ENCODE data around the gene KCNMA1.
"Not testable (repeated sequence)": the region's sequence is repeated elsewhere in the genome, so short reads cannot be mapped to it uniquely, and the experiment has no call there.

Gene KCNMA1

GRCh38 chr10:77533887-77534278, 103.7 kb downstream of the KCNMA1 start:
- DNase-seq (ENCODE audit: low read depth in 2 of 2) = no peak

GRCh38 chr10:77533146-77533886, 104.3 kb downstream of the KCNMA1 start:
- no peak for DNase-seq (ENCODE audit: low read depth in 2 of 2)

DNA sequence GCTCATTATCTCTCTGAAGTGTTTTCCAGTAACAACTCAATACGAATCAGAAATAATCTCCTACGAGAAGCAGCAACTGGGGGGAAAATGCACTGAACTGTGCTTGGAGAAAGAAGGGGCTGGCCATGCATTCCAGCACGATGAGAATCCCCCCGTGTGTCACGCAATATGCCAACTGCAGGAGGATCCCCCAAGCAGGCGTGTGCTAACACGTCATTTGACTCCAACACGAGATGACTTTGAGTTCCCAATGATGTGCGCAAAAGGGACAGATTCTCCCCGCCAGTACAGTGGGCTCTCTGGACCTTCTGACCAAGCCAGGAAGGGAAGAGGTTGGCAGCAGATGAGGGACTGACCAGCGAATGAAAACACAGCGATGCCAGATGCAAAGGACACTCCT, 105.5 kb downstream of the KCNMA1 start:
- DNase-seq (ENCODE audit: low read depth in 2 of 2) = no peak

GRCh38 chr10:77531441-77532001, 106.1 kb downstream of the KCNMA1 start:
- no peak for DNase-seq (ENCODE audit: low read depth in 2 of 2)

- no peak for DNase-seq (ENCODE audit: low read depth in 2 of 2)
Measured at GRCh38 chr10:77530011-77530410, 107.6 kb downstream of the KCNMA1 start.

DNA sequence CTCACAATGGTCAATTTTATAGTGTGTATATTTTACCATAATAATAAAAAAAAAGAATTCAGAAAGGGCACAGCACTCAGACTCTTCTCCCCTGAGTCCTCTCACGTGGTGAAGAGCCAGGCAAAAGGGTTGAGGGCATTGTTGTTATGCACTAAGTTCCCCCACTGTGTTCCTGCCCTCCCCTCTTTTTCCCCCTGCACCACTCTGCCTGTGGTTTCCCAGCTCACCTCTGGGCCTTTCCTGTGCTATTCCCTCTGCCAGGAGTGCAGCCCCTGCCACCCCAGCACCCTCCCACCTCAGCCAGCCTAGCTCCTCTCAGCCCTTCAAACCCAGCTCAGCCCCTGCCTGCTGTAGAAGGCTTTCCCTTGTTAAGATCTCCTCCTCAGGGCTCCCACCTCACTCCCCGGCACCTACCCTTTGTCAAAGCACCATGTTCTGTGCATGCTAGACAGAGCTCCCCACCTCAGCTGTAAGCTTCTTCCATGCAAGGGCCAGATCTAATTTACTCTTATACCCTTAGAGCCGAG, 108.5 kb downstream of the KCNMA1 start:
- DNase-seq (ENCODE audit: low read depth in 2 of 2) = no peak

- DNase-seq (ENCODE audit: low read depth in 2 of 2) = no peak
Measured at GRCh38 chr10:77527839-77528238, 109.8 kb downstream of the KCNMA1 start.

- DNase-seq (ENCODE audit: low read depth in 2 of 2) = no peak
Measured at GRCh38 chr10:77526868-77527617, 110.6 kb downstream of the KCNMA1 start.

GRCh38 chr10:77524281-77524711, 113.3 kb downstream of the KCNMA1 start:
- DNase-seq (ENCODE audit: low read depth in 2 of 2) = no peak

GRCh38 chr10:77522268-77522809, 115.3 kb downstream of the KCNMA1 start:
- DNase-seq (ENCODE audit: low read depth in 2 of 2) = no peak

DNA sequence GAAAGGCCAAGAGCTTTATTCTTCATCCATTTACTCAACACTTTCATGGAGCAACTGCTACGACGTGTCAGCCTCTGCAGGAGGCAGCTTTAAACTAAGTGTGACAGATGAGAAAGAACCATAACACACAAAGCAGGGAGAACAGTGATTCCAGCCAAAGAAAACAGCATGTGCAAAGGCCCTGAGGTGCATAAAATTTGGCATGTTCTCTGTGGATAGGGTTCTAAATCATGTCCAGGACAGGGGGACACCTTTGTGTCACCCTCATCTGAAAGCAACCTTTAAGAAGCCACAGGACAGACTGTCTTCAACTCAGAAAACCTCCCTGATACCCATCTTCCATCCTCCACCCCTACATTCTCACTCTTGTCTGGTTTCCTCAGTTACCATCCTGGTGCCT, 116.6 kb downstream of the KCNMA1 start:
- no peak for DNase-seq (ENCODE audit: low read depth in 2 of 2)

GRCh38 chr10:77520290-77520689, 117.3 kb downstream of the KCNMA1 start:
- no peak for DNase-seq (ENCODE audit: low read depth in 2 of 2)

- DNase-seq (ENCODE audit: low read depth in 2 of 2) = not testable (repeated sequence)
Measured at GRCh38 chr10:77519791-77520190, 117.8 kb downstream of the KCNMA1 start.

- DNase-seq (ENCODE audit: low read depth in 2 of 2) = no peak
Measured at GRCh38 chr10:77518910-77519274, 118.7 kb downstream of the KCNMA1 start.

DNA sequence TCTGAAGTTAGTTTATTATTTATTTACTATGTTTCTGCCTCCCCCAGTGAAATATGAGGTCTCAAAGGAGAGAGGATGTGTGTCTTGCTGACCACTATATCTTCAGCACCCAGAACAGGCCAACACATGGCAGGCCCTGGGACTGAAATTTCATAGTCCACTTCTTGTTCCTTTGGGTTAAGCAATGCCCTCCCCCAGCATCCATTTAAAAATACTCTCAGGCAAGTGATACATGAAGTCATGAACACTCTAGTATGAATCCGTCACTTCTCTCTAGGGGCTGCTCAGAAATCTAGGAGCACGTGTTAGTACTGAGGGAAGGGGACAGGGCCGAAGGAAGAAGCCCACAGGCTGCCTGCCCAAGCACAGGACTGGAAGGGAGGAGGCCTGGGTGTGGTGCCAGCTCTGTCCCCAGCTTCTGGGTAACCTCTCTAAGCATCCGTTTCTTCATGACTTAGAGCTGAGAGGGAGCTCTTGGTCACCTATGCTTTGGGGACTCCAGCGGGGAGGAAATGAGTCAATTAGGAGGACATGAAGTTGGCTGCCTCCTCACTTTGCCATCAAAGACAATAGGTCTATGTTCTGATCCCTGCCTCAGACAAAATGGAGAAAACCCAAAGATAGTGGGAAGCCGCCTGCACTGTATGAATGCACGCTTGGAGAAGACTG, 119.2 kb downstream of the KCNMA1 start:
- DNase-seq (ENCODE audit: low read depth in 2 of 2) = no peak

DNA sequence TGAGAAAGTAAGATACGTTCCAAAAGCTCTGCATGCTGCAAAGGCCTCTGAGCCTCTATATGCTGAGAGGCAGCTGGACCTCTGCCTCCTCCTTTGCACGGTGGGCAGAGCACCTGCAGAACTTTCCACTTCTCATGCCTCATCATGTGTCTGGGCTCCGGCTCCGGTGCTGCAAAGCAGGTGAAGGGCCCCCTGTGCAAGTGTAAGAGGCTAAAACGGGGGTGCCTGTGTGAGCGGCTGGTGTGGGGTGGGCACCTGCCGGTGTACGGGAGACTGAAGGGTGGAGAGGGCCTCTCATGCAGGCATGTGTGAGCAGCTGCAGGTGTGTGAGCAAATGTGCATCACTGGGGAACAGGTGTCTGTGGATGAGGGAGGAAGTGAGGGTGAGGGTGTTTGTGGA, 121.0 kb downstream of the KCNMA1 start:
- no peak for DNase-seq (ENCODE audit: low read depth in 2 of 2)

DNA sequence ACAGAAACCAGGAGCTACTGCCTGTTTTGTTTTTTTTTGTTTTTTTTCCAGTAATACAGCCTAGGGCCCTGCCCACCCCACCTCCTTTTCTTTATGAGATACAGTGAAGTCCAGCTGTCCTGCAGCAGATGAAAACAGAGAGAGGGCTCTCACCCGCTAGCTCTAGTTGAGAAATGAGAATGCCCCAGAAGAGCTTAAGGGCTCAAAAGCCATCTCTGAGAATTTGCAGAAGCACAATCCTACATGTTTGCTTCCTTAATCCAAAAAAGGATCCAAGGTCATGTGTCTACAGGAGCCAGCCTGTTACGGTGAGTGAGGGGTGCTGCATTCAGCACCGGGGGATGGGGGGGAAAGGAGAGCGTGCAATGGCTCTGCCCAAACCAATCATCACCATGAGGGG, 122.7 kb downstream of the KCNMA1 start:
- DNase-seq (ENCODE audit: low read depth in 2 of 2) = no peak

DNA sequence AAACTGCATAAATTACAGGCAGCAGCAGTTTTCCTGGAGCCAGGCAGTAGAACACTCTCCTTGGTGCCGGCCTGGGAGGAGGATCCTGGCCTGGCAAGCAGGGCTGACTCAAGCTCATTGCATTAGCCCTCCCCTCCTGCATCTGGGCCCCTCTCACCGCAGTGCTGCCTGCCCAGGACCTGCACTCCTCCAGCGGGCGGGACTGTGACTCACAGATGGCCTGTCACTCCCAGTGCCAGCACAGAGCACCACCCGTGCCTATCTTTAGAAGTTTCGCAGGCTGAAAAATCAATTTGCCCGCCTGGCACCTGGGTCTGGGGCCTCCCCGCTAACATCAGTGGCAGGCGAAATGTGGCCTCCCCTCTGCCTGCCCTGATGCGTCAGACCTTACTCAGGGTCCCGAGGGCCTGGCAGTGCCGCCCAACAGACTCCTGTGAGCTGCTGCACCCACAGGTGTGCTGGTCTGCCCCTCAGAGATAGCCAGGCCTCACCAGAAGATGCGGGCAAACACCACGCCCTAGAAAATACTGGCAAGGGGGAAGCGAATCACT, 123.8 kb downstream of the KCNMA1 start:
- DNase-seq (ENCODE audit: low read depth in 2 of 2) = no peak

DNA sequence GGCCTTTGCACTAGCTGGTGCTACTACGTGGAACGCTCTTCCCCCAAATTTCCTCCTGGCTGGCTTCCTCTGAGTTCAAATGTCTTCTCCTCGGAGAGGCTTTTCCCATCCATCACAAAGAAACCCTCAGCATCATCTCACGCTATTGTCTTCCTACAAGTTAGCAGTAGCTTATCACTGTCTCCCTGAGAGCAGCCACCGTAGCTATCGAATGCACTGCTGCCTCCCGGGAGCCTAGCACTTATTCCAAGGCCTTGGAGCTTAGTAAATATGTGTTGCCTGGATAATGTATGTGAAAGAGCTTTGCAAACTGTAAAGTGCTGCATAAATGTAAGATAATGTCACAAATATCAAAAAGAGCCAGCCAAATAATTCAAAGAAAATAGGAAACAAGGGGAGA, 124.4 kb downstream of the KCNMA1 start:
- DNase-seq (ENCODE audit: low read depth in 2 of 2) = no peak

DNA sequence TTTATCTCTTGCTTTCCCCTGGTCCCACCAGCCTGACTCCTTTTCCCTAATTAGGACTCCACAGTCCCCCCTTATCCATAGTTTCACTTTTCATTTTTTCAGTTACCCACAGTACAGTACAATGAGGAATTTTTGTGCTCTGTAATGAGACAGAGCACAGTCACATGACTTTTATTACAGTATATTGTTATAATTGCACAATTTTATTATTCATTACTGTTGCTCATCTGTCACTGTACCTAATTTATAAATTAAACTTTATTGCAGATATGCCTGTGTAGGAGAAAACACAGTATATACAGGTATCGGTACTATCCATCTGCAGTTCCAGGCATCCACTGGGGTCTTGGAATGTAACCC, 125.4 kb downstream of the KCNMA1 start:
- no peak for DNase-seq (ENCODE audit: low read depth in 2 of 2)

DNA sequence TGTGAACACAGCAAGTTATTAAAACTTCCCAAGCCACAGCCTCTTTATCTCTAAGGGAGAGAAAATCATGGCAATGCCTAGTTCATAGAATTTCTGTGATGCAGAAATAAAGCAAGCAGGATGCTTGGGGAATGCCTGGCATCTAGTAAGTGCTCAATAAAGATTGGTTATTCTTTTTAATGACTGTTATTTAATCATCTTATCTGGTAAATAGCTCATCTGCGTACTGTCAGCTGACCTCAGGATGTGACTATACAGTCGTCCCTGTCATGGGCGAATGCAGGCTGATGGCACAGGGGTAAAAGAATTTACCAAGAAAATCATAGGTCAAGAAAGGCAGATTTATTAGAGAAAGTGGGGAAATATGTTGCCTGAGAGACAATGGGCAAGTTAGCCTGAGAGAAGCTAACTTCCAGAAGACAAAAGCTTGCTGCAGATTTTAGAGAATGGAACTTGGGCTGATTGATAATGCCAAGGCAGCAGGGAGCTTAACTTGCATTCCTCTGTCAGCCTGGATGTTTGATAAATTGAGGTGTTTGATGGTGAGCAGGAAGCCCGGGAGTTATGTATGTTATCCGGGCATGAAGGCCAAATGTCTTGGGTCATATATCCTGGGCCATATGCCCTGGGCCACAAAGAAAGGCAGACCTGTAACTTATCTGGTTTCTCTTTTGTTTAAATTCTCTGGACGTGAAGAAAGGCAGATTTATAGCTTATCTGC, 126.0 kb downstream of the KCNMA1 start:
- DNase-seq (ENCODE audit: low read depth in 2 of 2) = no peak

All from stimulated activated CD4-positive, alpha-beta T cell treated with anti-CD3 and anti-CD28 coated beads, Interleukin-1b, Interleukin-23, amount 100 ng/mL, for 4 hours (primary cell).